Myocyte (in vitro differentiated cells): ENCODE results near the gene NTM. TPM values are rescaled to one million over a fixed set of nuclear protein-coding genes. Genes with fewer than 3 reads are reported as not detected.

Experiments used
- DNase-seq: peaks from one replicate; pipeline ENCODE4 v3.0.0-alpha.2; 2012; ENCODE audit warnings: low read depth
- total RNA-seq: library from RNA; depleted of rRNA; stranded (reverse); fragments of >200 nt; gene quantifications from 2 replicates; pipeline ENCODE4 v1.2.3, GENCODE V29; 2014

NTM gene
- total RNA-seq, 1 donor from 2014 or later: 41.5 TPM

- no peak for DNase-seq
Measured at GRCh38 chr11:131811383-131811782, 441.0 kb downstream of the NTM start.

GRCh38 chr11:131814108-131814507, 443.7 kb downstream of the NTM start:
- no peak for DNase-seq

- DNase-seq: no peak
Measured at GRCh38 chr11:131815590-131815989, 445.2 kb downstream of the NTM start.

GRCh38 chr11:131816051-131816450, 445.6 kb downstream of the NTM start:
- no peak for DNase-seq

GRCh38 chr11:131817687-131818188, 447.3 kb downstream of the NTM start:
- DNase-seq: no peak

GRCh38 chr11:131819865-131820264, 449.4 kb downstream of the NTM start:
- no peak for DNase-seq

GRCh38 chr11:131822506-131822905, 452.1 kb downstream of the NTM start:
- no peak for DNase-seq

GRCh38 chr11:131823772-131824171, 453.4 kb downstream of the NTM start:
- DNase-seq: no peak

- no peak for DNase-seq
Measured at GRCh38 chr11:131824771-131825170, 454.4 kb downstream of the NTM start.

GRCh38 chr11:131827430-131827829, 457.0 kb downstream of the NTM start:
- no peak for DNase-seq

- no peak for DNase-seq
Measured at GRCh38 chr11:131829725-131830124, 459.3 kb downstream of the NTM start.

- no peak for DNase-seq
Measured at GRCh38 chr11:131832079-131832478, 461.7 kb downstream of the NTM start.

- no peak for DNase-seq
Measured at GRCh38 chr11:131833366-131833765, 463.0 kb downstream of the NTM start.

GRCh38 chr11:131837562-131837961, 467.1 kb downstream of the NTM start:
- no peak for DNase-seq

- DNase-seq: no peak
Measured at GRCh38 chr11:131838016-131838415, 467.6 kb downstream of the NTM start.

GRCh38 chr11:131839326-131839725, 468.9 kb downstream of the NTM start:
- no peak for DNase-seq

GRCh38 chr11:131840545-131840944, 470.1 kb downstream of the NTM start:
- DNase-seq: no peak

- no peak for DNase-seq
Measured at GRCh38 chr11:131841028-131841427, 470.6 kb downstream of the NTM start.

- no peak for DNase-seq
Measured at GRCh38 chr11:131841925-131842635, 471.7 kb downstream of the NTM start.

GRCh38 chr11:131845255-131845654, 474.8 kb downstream of the NTM start:
- no peak for DNase-seq

GRCh38 chr11:131849485-131849884, 479.1 kb downstream of the NTM start:
- DNase-seq: no peak

GRCh38 chr11:131850507-131850906, 480.1 kb downstream of the NTM start:
- no peak for DNase-seq
